HG03159 (cell line): ENCODE results near the gene RNF115.
A peak's percentile ranks its signal among the peaks of the same experiment; 100 is the strongest.
"Not testable (repeated sequence)": the region's sequence is repeated elsewhere in the genome, so short reads cannot be mapped to it uniquely, and the experiment has no call there.

ENCODE experiments used
- ATAC-seq: cut with Tn5 transposase; IDR thresholded peaks from one replicate; pipeline ENCODE4 v1.9.1; 2021; ENCODE audit warnings: mild to moderate bottlenecking, moderate library complexity; ENCODE audit not compliant: unreplicated experiment

The RNF115 gene

GRCh38 chr1:145823565-145824498 lies at the start of gene RNF115, which contains the start of gene POLR3C:
TSS of gene RNF115 (minus strand) at chr1:145824095. CDS start at chr1:145823873, 222 bp downstream.
TSS of gene POLR3C (plus strand) at chr1:145824200. CDS start at chr1:145825777, 1,577 bp downstream.
- peak; percentile 80 for ATAC-seq

- ATAC-seq: no peak
Measured at GRCh38 chr1:145871994-145872924, 48.4 kb upstream of the RNF115 start.

GRCh38 chr1:145868232-145868631 lies 44.3 kb upstream of the RNF115 start:
- no peak for ATAC-seq

- no peak for ATAC-seq
Measured at GRCh38 chr1:145863282-145864018, 39.6 kb upstream of the RNF115 start.

GRCh38 chr1:145859491-145860023 lies 35.7 kb upstream of the RNF115 start:
- peak; percentile 60 for ATAC-seq

GRCh38 chr1:145858901-145859490 lies 35.1 kb upstream of the RNF115 start, which contains the start of gene PIAS3:
TSS of gene PIAS3 (minus strand) at chr1:145859081. CDS start at chr1:145858990, 91 bp downstream.
- ATAC-seq: peak; percentile 81

GRCh38 chr1:145858238-145858900 lies 34.5 kb upstream of the RNF115 start:
- ATAC-seq: peak; percentile 26

GRCh38 chr1:145857170-145857569 lies 33.3 kb upstream of the RNF115 start:
- no peak for ATAC-seq

- ATAC-seq: no peak
Measured at GRCh38 chr1:145855426-145855948, 31.6 kb upstream of the RNF115 start.

GRCh38 chr1:145849356-145850160 lies 25.7 kb upstream of the RNF115 start:
- no peak for ATAC-seq

- no peak for ATAC-seq
Measured at GRCh38 chr1:145847827-145848226, 23.9 kb upstream of the RNF115 start.

- ATAC-seq: no peak
Measured at GRCh38 chr1:145846201-145846612, 22.3 kb upstream of the RNF115 start.

GRCh38 chr1:145845514-145846161 lies 21.7 kb upstream of the RNF115 start, which contains the start of gene NUDT17:
TSS of gene NUDT17 (plus strand) at chr1:145845630. CDS start at chr1:145845641, 11 bp downstream.
- peak; percentile 58 for ATAC-seq

- peak; percentile 83 for ATAC-seq
Measured at GRCh38 chr1:145845144-145845513, 21.2 kb upstream of the RNF115 start.

GRCh38 chr1:145843031-145843430 lies 19.1 kb upstream of the RNF115 start:
- no peak for ATAC-seq

GRCh38 chr1:145837656-145838055 lies 13.8 kb upstream of the RNF115 start:
- ATAC-seq: no peak

- ATAC-seq: not testable (repeated sequence)
Measured at GRCh38 chr1:145830810-145831209, 6.9 kb upstream of the RNF115 start.
